ENCODE data around the gene APLP2. TPM values are rescaled to one million over a fixed set of nuclear protein-coding genes. Genes with fewer than 3 reads are reported as not detected.

The APLP2 gene
- total RNA-seq, 1 experiment from 2014 or later: 350 TPM

GRCh38 chr11:130031945-130032344 lies 37.7 kb upstream of the APLP2 start:
- Histone ChIP-seq H2AFZ (no peak overlapping the region), H3F3A (ENCODE audit: insufficient read depth, low read depth) (peaks cover 3% of the 10 kb centered on the region; the same call in 1 of the 2 replicates), H3K9me2 (ENCODE audit: insufficient read depth) (no peaks in the 10 kb centered on the region), H3K79me2 (ENCODE audit: low read depth) (no peaks in the 10 kb centered on the region), H3K4me3 (no peak overlapping the region), H4K20me1 (ENCODE audit: insufficient read depth) (no peaks in the 10 kb centered on the region), H3K4me1 (replicated peaks; ENCODE audit: insufficient read depth) (peaks cover 14% of the 10 kb centered on the region; the same call in 1 of the 2 replicates), H3K36me3 (ENCODE audit: low read depth) (no peaks in the 10 kb centered on the region), H3K4me2 (no peak overlapping the region), H3K27me3 (ENCODE audit: insufficient read depth, low read depth) (no peaks in the 10 kb centered on the region), H3K9me3 (ENCODE audit: insufficient read depth, low read depth) (no peaks in the 10 kb centered on the region), H3K27ac (no peak overlapping the region)
- DNase-seq: no peak
- ChIA-PET CTCF (no interaction called here), POLR2A (ENCODE audit: unreplicated experiment) (interaction anchor here (0.7 kb wide), 1 partner anchor 13 kb away, joined by 9 read pairs; no protein-coding TSS in a partner anchor)
- no peak for TF ChIP-seq CTCF (conservative IDR thresholded peaks at IDR 0.05)
- no peak for TF ChIP-seq EZH2 (IDR thresholded peaks at IDR 0.05; ENCODE audit: low read depth)
- no TSS peak for BruUV-seq (replicated peaks)
- intact Hi-C loops (cut with micrococcal nuclease; ENCODE audit: unreplicated experiment): no loop called here

GRCh38 chr11:130032931-130033330 lies 36.8 kb upstream of the APLP2 start:
- H3K27ac ChIP-seq: no peak overlapping the region
- no peak overlapping the region for H2AFZ ChIP-seq
- no peak for DNase-seq
- ChIA-PET CTCF (no interaction called here), POLR2A (ENCODE audit: unreplicated experiment) (no interaction called here)
- H4K20me1 ChIP-seq (ENCODE audit: insufficient read depth): no peaks in the 10 kb centered on the region
- H3F3A ChIP-seq (ENCODE audit: insufficient read depth, low read depth): peaks cover 3% of the 10 kb centered on the region; the same call in 1 of the 2 replicates
- H3K36me3 ChIP-seq (ENCODE audit: low read depth): no peaks in the 10 kb centered on the region
- no peak overlapping the region for H3K4me3 ChIP-seq
- no peaks in the 10 kb centered on the region for H3K9me3 ChIP-seq (ENCODE audit: insufficient read depth, low read depth)
- H3K27me3 ChIP-seq (ENCODE audit: insufficient read depth, low read depth): no peaks in the 10 kb centered on the region
- H3K9me2 ChIP-seq (ENCODE audit: insufficient read depth): no peaks in the 10 kb centered on the region
- no peaks in the 10 kb centered on the region for H3K79me2 ChIP-seq (ENCODE audit: low read depth)
- H3K4me2 ChIP-seq: no peak overlapping the region
- intact Hi-C loops (cut with micrococcal nuclease; ENCODE audit: unreplicated experiment): no loop called here
- no TSS peak for BruUV-seq (replicated peaks)
- H3K4me1 ChIP-seq (replicated peaks; ENCODE audit: insufficient read depth): peaks cover 14% of the 10 kb centered on the region; the same call in 1 of the 2 replicates
- TF ChIP-seq CTCF (conservative IDR thresholded peaks at IDR 0.05) (no peak), EZH2 (IDR thresholded peaks at IDR 0.05; ENCODE audit: low read depth) (no peak)

- H3F3A ChIP-seq (ENCODE audit: insufficient read depth, low read depth): no peaks in the 10 kb centered on the region
- peaks cover 9% of the 10 kb centered on the region; the same call in 1 of the 2 replicates for H3K4me1 ChIP-seq (replicated peaks; ENCODE audit: insufficient read depth)
- H3K4me2 ChIP-seq: no peak overlapping the region
- ChIA-PET CTCF (interaction anchor here (0.6 kb wide), 1 partner anchor 130 kb away, joined by 4 read pairs; no protein-coding TSS in a partner anchor), POLR2A (ENCODE audit: unreplicated experiment) (interaction anchor here (0.7 kb wide), 1 partner anchor 104 kb away, joined by 8 read pairs; no protein-coding TSS in a partner anchor)
- no peak overlapping the region for H3K4me3 ChIP-seq
- H3K36me3 ChIP-seq (ENCODE audit: low read depth): no peaks in the 10 kb centered on the region
- DNase-seq: no peak
- no peaks in the 10 kb centered on the region for H3K9me3 ChIP-seq (ENCODE audit: insufficient read depth, low read depth)
- no peaks in the 10 kb centered on the region for H3K9me2 ChIP-seq (ENCODE audit: insufficient read depth)
- no peak overlapping the region for H3K27ac ChIP-seq
- H3K79me2 ChIP-seq (ENCODE audit: low read depth): no peaks in the 10 kb centered on the region
- TF ChIP-seq CTCF (conservative IDR thresholded peaks at IDR 0.05) (no peak), EZH2 (IDR thresholded peaks at IDR 0.05; ENCODE audit: low read depth) (no peak)
- H2AFZ ChIP-seq: no peak overlapping the region
- intact Hi-C loops (cut with micrococcal nuclease; ENCODE audit: unreplicated experiment): no loop called here
- no peaks in the 10 kb centered on the region for H4K20me1 ChIP-seq (ENCODE audit: insufficient read depth)
- no peaks in the 10 kb centered on the region for H3K27me3 ChIP-seq (ENCODE audit: insufficient read depth, low read depth)
- BruUV-seq (replicated peaks): no TSS peak
Measured at GRCh38 chr11:130034236-130034635, 35.5 kb upstream of the APLP2 start.

Measured in PC-9 (cell line).